ENCODE results near the gene MKLN1.
A peak's percentile ranks its signal among the peaks of the same experiment; 100 is the strongest.

MKLN1 gene

DNA sequence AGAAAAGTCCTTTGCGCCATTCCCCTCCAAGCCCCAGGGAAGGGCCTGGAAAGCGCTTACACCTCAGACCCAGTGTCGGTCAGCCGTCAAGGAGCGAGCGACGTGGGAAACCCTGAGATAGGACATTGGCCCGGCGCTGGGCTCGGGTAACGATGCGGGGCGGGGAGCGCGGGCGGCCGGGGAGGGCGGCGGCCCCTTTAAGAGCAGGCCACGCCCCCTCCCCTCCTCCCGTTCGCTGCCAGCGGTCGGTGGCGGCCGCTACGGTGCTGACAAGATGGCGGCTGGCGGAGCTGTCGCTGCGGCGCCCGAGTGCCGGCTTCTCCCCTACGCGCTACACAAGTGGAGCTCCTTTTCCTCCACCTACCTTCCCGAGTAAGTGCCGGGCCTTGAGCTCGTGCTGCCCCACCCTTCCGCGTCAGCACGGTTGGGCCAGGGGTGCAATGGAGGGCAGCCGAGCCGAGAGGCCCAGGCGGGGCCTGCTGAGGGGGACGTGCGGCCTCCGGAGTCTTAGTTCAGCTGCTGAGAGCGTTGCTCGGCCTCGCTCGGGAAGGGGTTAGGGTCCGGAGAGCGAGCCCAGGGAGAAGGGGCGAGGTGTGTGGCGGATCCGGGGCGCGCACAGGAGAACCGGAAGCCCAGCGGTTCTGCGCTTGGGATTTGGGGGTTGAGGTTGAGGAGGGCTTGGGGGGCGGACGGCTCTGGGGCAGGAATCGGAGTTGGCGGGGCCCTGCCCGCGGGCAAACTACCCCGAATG, at the start of gene MKLN1:
MKLN1 (plus strand) TSS at position 251 of the 751 bp plus-strand sequence; CDS start at position 275, 24 bp downstream.
- intact Hi-C loops (cut with DNase I), result loop anchor here (5.0 to 10.0 kb wide), 2 partner anchors 97 to 220 kb away; no protein-coding TSS in a partner anchor
- DNase-seq, result peak; percentile 77 to 97 (median 93)

- intact Hi-C loops (cut with DNase I), result no loop called here
- DNase-seq, result no peak
Measured at GRCh38 chr7:131279044-131279443, 48.6 kb upstream of the MKLN1 start.

GRCh38 chr7:131281266-131282048, 46.2 kb upstream of the MKLN1 start:
- intact Hi-C loops (cut with DNase I), result no loop called here
- DNase-seq, result no peak

DNA sequence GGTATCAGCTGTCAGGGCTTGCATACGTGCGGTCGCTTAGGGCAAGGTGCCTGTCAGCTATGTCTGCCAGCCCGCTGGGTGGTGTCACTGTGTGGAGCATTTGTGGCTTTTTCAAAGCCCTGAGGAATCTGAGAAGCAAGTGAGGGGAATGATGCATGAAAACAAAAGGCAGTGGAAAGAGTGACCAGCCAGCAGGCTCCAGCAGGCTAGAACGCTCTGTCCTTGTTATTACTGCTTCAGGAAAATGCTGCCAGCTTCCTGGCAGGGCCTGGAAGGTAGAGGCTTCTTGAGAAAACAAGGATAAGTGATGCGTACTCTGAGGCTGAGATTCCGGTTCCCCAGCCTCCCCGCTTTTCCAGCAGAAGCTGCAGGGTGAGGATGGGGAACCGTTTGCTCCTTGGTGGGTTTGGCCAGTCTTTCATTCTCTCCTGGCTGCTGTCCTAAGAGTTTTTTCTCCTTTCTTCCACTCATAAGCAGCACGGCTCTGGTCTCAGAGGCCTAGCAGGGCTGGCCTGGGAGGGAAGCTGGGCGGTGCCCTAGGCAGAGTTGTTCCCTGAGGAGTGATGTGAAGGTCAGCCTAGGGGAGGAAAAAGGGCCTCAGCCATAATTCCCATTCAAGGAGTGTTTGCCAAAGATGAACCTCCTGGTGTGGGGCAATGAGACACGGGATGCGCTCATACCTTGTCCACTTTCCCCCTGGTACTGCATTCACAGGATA, 42.8 kb upstream of the MKLN1 start:
- intact Hi-C loops (cut with DNase I), result no loop called here
- DNase-seq, result peak in 25 of 42 donors; percentile 4 to 64 (median 37)

- intact Hi-C loops (cut with DNase I), result no loop called here
- no peak for DNase-seq
Measured at GRCh38 chr7:131285556-131285955, 42.1 kb upstream of the MKLN1 start.

DNA sequence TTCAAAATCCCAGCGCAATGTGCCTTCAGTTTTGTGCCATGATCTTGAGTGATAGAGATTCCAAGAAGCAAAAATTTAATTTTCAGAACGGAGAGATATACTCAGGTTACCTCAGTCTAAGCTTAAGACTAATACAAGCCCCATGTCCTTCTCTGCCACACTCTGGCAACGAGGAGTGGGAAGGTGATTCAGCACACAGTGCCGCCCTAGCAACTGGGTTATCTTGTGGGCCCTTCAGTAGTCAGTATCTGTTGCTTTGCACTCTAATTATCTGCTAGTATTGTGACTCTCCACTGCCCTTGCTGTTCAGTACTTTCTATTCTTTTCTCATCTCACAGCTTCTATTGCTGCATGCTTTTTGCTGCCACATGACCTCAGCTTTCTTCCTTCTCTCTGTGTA, 39.2 kb upstream of the MKLN1 start:
- peak in 1 of 42 donors; percentile 53 for DNase-seq

DNA sequence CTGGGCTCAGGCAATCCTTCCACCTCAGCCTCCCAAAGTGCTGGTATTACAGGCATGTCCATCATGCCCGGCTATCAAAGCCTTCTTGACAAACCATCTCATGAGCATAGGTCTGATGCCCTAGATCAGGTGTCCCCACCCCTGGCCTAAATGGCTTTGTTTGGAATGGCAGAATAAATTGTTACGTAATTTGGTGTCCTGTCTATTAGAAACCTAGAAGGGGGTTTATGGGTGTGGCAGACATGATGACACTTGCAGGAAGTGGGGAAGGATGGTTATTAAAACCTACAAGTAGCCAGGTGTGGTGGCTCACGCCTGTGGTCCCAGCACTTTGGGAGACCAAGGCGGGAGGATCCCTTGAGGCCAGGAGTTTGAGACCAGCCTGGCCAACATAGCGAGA, 38.6 kb upstream of the MKLN1 start:
- intact Hi-C loops (cut with DNase I), result no loop called here
- no peak for DNase-seq

More for the DNA sequence above, 39.2 kb upstream of the MKLN1 start:
- intact Hi-C loops (cut with DNase I), result no loop called here

GRCh38 chr7:131292141-131292905, 35.4 kb upstream of the MKLN1 start:
- intact Hi-C loops (cut with DNase I), result no loop called here
- DNase-seq, result no peak

DNA sequence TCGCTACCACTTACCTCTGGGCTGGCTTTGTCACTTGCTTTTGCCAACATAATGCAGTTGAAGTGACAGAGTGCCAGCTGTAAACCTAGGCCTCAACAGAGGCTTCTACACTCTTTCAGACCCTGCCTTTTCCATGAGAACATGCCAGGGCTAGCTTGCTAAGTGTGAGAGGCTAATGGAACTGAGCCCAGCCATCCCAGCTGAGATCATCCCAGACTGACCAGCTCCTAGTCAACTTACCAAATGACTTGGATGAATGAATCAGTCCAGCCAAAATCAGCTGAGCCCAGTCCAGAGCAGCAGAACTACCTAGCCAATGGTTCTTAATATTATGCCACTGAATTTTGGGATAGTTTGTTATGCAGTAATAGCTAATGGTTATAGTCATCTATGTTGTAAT, 34.7 kb upstream of the MKLN1 start:
- peak in 10 of 42 donors; percentile 17 to 58 (median 32) for DNase-seq
- intact Hi-C loops (cut with DNase I), result no loop called here

DNA sequence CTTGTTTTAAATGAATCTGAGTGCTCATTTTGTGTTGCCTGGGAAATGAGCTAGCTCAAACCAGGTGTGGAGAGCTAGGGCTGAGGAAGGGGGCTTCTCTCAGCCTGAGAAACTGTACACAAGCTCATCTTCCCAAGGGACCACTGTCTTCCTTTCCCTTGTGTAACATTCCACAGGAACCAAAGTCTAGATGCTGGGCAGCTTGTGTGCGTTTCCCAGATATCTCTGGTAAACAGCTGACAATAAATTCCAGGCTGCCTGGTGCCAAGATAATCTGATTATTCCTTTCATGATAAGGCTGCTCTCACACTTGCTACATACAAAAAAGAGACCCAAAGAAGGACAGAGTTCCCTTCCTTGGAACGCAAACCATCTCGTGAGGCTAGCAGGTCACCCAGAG, 33.1 kb upstream of the MKLN1 start:
- intact Hi-C loops (cut with DNase I), result no loop called here
- peak in 1 of 42 donors; percentile 3 for DNase-seq

GRCh38 chr7:131298608-131298992, 29.1 kb upstream of the MKLN1 start:
- intact Hi-C loops (cut with DNase I), result no loop called here
- DNase-seq, result no peak

DNA sequence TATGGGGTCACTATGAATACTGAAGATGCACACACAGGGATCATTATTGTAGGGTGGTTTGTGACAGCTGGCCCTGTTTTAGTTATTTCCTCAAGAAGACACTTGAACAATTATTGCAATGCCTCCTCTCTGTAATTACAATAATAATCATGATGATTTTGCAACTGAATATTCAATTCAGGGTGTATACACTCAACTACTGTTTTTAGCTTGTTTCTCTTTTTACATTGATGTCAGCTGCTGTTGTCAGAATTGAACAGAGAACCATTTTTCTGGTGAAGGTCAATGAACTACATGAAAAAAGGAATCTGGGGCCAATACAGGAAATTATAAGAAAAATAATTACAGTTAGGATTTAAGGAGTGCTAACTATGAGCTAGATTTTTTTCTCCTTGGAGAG, 28.6 kb upstream of the MKLN1 start:
- intact Hi-C loops (cut with DNase I), result no loop called here
- DNase-seq, result no peak

DNA sequence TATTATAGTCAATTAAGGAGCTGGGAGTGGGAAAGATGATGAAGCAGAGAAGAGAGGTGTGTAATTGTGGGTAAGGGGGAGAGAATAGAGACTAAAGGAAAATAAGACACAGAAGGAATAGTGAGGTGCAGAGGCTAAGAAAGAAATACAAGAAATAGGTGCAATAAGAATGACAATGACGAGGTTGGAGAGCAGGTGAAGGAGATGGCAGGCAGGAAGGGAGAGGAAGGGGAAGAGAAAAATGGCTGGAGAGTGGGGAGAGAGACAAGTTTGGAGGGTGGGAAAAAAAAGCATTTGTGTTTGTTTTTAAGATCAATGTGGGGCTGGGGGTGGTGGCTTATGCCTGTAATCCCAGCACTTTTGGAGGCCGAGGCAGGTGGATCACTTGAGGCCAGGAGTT, 27.6 kb upstream of the MKLN1 start:
- DNase-seq, result no peak
- intact Hi-C loops (cut with DNase I), result no loop called here

GRCh38 chr7:131300572-131301466, 26.9 kb upstream of the MKLN1 start:
- DNase-seq, result no peak
- intact Hi-C loops (cut with DNase I), result no loop called here

DNA sequence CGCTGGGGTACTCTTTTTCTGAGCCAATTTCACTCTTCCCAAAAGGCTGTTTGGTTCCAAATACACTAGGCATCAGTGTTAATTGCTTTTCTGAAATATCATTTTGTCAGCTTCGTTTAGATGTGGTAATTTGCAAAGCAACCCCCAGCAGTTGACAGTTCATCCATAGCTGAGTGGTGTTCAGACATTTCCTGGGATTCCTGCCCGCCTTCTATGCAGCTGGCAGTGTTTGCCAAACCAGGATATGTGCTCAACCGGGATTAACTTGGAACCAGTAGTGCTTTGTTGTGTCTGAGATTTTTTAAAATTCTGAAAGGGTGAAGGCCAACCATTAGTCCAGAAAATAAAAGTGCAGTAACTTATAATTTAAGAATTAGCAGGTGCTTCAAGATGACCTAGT, 25.2 kb upstream of the MKLN1 start:
- intact Hi-C loops (cut with DNase I), result no loop called here
- DNase-seq, result peak in 1 of 42 donors; percentile 10

- peak; percentile 29 to 80 (median 60) for DNase-seq
- intact Hi-C loops (cut with DNase I), result no loop called here
Measured at GRCh38 chr7:131302876-131303707, 24.6 kb upstream of the MKLN1 start.

GRCh38 chr7:131305152-131305551, 22.5 kb upstream of the MKLN1 start:
- DNase-seq, result no peak
- intact Hi-C loops (cut with DNase I), result no loop called here

Measured in head of caudate nucleus (tissue), 42 donors.